ENCODE results near the gene TMOD3.
"Not testable (repeated sequence)": the region's sequence is repeated elsewhere in the genome, so short reads cannot be mapped to it uniquely, and the experiment has no call there.

TMOD3 gene

GRCh38 chr15:51829376-51830275 lies at the start of gene TMOD3:
Gene TMOD3 (plus strand): TSS chr15:51829653. CDS start chr15:51862885, 33,232 bp downstream.
- DNase-seq (ENCODE audit: low read depth) = peak; percentile 92

GRCh38 chr15:51780636-51781035 lies 48.8 kb upstream of the TMOD3 start:
- DNase-seq (ENCODE audit: low read depth) = no peak

GRCh38 chr15:51781506-51781905 lies 47.9 kb upstream of the TMOD3 start:
- DNase-seq (ENCODE audit: low read depth) = no peak

GRCh38 chr15:51782357-51782896 lies 47.0 kb upstream of the TMOD3 start:
- no peak for DNase-seq (ENCODE audit: low read depth)

- no peak for DNase-seq (ENCODE audit: low read depth)
Measured at GRCh38 chr15:51783967-51784366, 45.5 kb upstream of the TMOD3 start.

GRCh38 chr15:51787130-51787529 lies 42.3 kb upstream of the TMOD3 start:
- DNase-seq (ENCODE audit: low read depth) = not testable (repeated sequence)

GRCh38 chr15:51792474-51792873 lies 37.0 kb upstream of the TMOD3 start:
- DNase-seq (ENCODE audit: low read depth) = not testable (repeated sequence)

GRCh38 chr15:51793521-51794305 lies 35.7 kb upstream of the TMOD3 start:
- DNase-seq (ENCODE audit: low read depth) = no peak

GRCh38 chr15:51796847-51797401 lies 32.5 kb upstream of the TMOD3 start:
- DNase-seq (ENCODE audit: low read depth) = no peak

GRCh38 chr15:51798281-51798680 lies 31.2 kb upstream of the TMOD3 start:
- no peak for DNase-seq (ENCODE audit: low read depth)

GRCh38 chr15:51799282-51800252 lies 29.9 kb upstream of the TMOD3 start:
- no peak for DNase-seq (ENCODE audit: low read depth)

GRCh38 chr15:51801391-51801835 lies 28.0 kb upstream of the TMOD3 start:
- no peak for DNase-seq (ENCODE audit: low read depth)

GRCh38 chr15:51802593-51802992 lies 26.9 kb upstream of the TMOD3 start:
- DNase-seq (ENCODE audit: low read depth) = no peak

- no peak for DNase-seq (ENCODE audit: low read depth)
Measured at GRCh38 chr15:51803965-51804364, 25.5 kb upstream of the TMOD3 start.

- DNase-seq (ENCODE audit: low read depth) = no peak
Measured at GRCh38 chr15:51806123-51806522, 23.3 kb upstream of the TMOD3 start.

GRCh38 chr15:51809457-51809856 lies 20.0 kb upstream of the TMOD3 start:
- no peak for DNase-seq (ENCODE audit: low read depth)

GRCh38 chr15:51812598-51812997 lies 16.9 kb upstream of the TMOD3 start:
- DNase-seq (ENCODE audit: low read depth) = no peak

- no peak for DNase-seq (ENCODE audit: low read depth)
Measured at GRCh38 chr15:51814606-51815005, 14.8 kb upstream of the TMOD3 start.

- DNase-seq (ENCODE audit: low read depth) = no peak
Measured at GRCh38 chr15:51816611-51817010, 12.8 kb upstream of the TMOD3 start.

GRCh38 chr15:51818150-51818549 lies 11.3 kb upstream of the TMOD3 start:
- no peak for DNase-seq (ENCODE audit: low read depth)

GRCh38 chr15:51825698-51826097 lies 3.8 kb upstream of the TMOD3 start:
- no peak for DNase-seq (ENCODE audit: low read depth)
